Activated CD4-positive, alpha-beta T cell treated with anti-CD3 and anti-CD28 coated beads, Interleukin-2, Interleukin-4, amounts not matched to agents 100 ng/mL and 50 ng/mL, durations not matched to agents 16 hours and 8 hours (primary cell): Measurements from ENCODE around the gene NRG4.
A peak's percentile ranks its signal among the peaks of the same experiment; 100 is the strongest.
"Not testable (repeated sequence)": the region's sequence is repeated elsewhere in the genome, so short reads cannot be mapped to it uniquely, and the experiment has no call there.

ENCODE experiments used
- DNase-seq: peaks from one replicate; pipeline ENCODE4 v3.0.0-alpha.2; 2020; ENCODE audit warnings: low spot score

NRG4 gene

GRCh38 chr15:75992897-75993296 lies 19.3 kb downstream of the NRG4 start:
- DNase-seq = no peak

- no peak for DNase-seq
Observed at GRCh38 chr15:75989875-75990274, 22.3 kb downstream of the NRG4 start.

GRCh38 chr15:75989045-75989444 lies 23.2 kb downstream of the NRG4 start:
- DNase-seq = no peak

GRCh38 chr15:75985971-75986370 lies 26.3 kb downstream of the NRG4 start:
- DNase-seq = peak; percentile 1

- DNase-seq = not testable (repeated sequence)
Observed at GRCh38 chr15:75984706-75985105, 27.5 kb downstream of the NRG4 start.

- no peak for DNase-seq
Observed at GRCh38 chr15:75982468-75982867, 29.8 kb downstream of the NRG4 start.

- no peak for DNase-seq
Observed at GRCh38 chr15:75981149-75981815, 30.9 kb downstream of the NRG4 start.

GRCh38 chr15:75976766-75977165 lies 35.5 kb downstream of the NRG4 start:
- DNase-seq = not testable (repeated sequence)

GRCh38 chr15:75966073-75966472 lies 46.2 kb downstream of the NRG4 start:
- DNase-seq = no peak

GRCh38 chr15:75961331-75961730 lies 50.9 kb downstream of the NRG4 start:
- DNase-seq = no peak

- DNase-seq = no peak
Observed at GRCh38 chr15:75955720-75956119, 56.5 kb downstream of the NRG4 start.

- DNase-seq = peak; percentile 23
Observed at GRCh38 chr15:75952525-75952924, 59.7 kb downstream of the NRG4 start.

- DNase-seq = no peak
Observed at GRCh38 chr15:75948761-75949296, 63.4 kb downstream of the NRG4 start.

- no peak for DNase-seq
Observed at GRCh38 chr15:75947092-75947491, 65.1 kb downstream of the NRG4 start.

- DNase-seq = no peak
Observed at GRCh38 chr15:75945953-75946352, 66.3 kb downstream of the NRG4 start.

- DNase-seq = no peak
Observed at GRCh38 chr15:75943713-75944215, 68.5 kb downstream of the NRG4 start.

GRCh38 chr15:75943246-75943645 lies 69.0 kb downstream of the NRG4 start:
- no peak for DNase-seq

GRCh38 chr15:75942464-75942863 lies 69.8 kb downstream of the NRG4 start:
- DNase-seq = no peak

GRCh38 chr15:75930866-75931265 lies 81.4 kb downstream of the NRG4 start:
- no peak for DNase-seq

GRCh38 chr15:75929799-75930565 lies 82.2 kb downstream of the NRG4 start:
- DNase-seq = no peak

GRCh38 chr15:75928680-75929608 lies 83.3 kb downstream of the NRG4 start:
- no peak for DNase-seq

- DNase-seq = no peak
Observed at GRCh38 chr15:75927601-75928000, 84.6 kb downstream of the NRG4 start.
